GM19395 (cell line): Measurements from ENCODE around the gene ID4.

Source experiments
- ATAC-seq: cut with Tn5 transposase; IDR thresholded peaks from one replicate; pipeline ENCODE4 v1.9.1; 2021; ENCODE audit warnings: mild to moderate bottlenecking, moderate library complexity; ENCODE audit not compliant: unreplicated experiment

The ID4 gene, protein sequence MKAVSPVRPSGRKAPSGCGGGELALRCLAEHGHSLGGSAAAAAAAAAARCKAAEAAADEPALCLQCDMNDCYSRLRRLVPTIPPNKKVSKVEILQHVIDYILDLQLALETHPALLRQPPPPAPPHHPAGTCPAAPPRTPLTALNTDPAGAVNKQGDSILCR

DNA sequence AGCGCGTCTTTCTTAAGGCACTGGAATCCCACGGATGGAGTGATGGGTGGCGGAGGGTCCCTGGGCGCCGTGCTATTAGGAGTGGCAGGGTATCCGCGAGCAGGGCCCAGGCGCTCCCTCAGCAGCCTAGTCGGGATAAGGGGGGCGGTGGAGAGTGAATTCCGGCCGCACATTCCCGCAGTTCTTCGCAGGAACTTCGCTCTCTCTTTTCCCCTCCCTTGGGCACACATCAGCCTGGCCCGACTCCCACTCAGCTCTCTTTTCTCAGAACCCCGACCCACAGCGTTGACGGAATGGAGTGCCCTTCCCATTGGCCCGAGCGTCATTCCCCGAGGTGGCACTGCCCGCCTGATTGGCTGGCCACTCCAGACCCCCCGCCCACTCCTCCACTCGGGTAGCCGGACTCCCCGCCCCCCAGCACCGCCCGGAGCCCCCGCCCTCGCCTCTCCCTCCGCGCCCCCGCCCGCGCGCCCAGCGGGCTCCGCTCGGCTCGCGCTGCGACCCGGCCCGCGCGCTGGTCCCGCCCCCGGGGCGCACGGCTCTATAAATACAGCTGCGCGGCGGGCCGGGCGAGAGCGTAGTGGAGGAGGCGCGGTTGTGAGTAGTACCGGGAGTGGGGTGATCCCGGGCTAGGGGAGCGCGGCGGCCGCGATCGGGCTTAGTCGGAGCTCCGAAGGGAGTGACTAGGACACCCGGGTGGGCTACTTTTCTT, at the start of gene ID4:
Gene ID4, plus strand, starts transcription at position 572 of the 712 bp plus-strand sequence. CDS start 385 bp downstream, outside the sequence.
- ATAC-seq, result no peak

DNA sequence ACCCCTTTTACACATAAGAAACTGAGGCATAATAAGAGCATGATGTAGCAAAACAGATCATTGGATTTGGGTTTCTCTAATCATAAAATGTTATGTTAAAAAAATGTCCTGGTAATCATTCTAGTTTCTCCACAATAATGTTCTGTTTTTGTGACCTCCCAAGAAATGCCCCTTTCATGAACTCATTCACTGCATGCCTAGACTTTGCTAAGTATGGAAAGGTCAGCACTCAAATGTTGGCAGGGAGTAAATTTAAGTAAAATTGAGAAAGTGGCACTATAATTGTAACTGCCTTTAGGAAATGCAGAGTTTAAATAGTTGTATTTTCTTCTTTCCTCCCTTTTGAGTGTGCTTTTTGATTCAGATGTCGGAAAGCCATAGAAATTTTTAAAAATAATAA, 48.5 kb upstream of the ID4 start:
- ATAC-seq, result no peak

GRCh38 chr6:19789100-19789803, 47.9 kb upstream of the ID4 start:
- ATAC-seq, result no peak

DNA sequence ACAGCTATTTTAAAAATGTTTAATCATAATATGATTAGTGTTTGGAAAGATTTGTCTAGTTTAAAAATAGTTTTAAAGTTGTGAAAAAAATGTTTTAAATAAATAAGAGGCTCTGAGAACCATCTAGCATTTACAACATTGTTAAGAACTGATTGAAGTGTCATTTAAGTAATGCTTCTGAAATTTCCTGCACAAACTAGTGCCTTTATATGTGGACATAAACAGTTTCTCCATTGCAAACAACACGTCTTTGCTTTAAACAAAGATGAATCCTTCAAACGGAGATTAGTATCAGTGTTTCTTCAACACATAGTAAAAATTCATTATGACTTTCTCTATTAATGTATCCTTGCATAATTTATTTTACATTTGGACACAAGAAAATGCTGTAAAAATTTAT, 45.9 kb upstream of the ID4 start:
- no peak for ATAC-seq

DNA sequence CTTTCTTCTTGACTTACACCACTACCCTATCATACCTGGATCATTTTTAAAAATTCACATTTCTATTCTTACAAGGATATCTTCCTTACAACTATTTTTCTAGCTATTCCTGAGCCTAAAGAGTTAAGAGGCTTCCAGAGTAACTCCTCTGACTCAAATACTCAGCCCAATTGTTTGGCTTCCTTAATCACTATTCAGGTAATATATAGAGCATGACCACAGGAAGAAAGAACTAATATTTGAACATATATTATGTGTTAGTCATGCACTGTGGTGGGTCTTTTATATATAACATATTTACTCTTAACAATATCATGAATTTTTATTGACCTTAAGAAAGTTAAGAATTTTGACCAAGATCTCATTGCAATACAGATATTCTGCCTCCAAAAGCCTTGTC, 42.0 kb upstream of the ID4 start:
- no peak for ATAC-seq

DNA sequence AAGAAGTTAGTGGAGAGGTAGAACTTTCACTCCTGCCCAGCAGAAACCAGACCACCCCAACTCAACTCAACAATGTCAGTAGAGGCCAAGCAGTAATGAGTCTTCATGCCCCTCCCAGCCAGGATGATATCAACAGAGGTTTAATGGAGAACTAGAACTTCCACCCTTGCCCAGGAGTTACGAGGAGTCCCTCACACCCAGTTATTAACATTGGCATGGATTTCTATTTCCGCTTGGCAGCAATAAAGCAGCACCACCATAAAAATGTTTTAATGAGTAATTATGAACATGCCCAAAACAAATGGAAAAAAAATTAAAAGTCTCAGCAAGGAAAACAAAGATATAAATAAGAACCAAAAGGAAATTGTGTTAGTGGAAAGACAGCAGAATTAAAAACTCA, 40.7 kb upstream of the ID4 start:
- ATAC-seq, result no peak

DNA sequence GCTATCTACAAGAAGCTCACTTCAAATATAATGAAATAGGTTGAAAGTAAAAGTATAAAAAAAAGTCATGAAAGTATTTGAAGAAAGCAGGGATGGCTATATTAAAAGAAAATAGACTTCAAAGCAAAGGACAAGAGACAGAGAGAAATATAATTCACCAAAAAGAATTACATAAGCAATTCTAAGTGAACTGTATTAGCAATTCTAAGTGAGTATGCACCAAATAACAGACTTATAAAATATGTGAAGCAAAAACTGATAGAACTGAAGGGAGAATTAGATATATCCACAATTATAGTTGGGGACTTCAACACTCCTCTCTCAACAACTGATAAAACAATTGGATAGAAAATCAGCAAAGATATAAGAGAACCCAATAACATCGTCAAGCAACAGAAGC, 38.8 kb upstream of the ID4 start:
- ATAC-seq, result no peak

DNA sequence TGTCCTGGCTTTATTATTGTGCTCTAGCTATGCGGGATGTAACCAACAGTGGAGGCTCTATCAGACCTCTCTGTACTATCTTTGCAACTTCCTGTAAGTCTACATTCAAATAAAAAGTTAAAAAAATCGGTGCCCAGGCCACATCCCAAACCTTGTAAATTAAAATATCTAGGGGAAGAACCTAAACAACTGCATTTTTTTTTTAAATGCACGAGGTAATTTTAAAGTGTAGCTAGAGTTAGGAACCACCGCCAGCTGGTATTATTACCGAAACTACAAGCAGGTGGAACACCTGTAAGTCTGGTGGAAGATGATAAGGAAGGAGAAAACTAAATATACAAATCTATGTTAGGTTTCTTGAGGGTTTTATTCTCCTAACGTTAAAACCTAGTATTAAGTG, 34.5 kb upstream of the ID4 start:
- no peak for ATAC-seq

DNA sequence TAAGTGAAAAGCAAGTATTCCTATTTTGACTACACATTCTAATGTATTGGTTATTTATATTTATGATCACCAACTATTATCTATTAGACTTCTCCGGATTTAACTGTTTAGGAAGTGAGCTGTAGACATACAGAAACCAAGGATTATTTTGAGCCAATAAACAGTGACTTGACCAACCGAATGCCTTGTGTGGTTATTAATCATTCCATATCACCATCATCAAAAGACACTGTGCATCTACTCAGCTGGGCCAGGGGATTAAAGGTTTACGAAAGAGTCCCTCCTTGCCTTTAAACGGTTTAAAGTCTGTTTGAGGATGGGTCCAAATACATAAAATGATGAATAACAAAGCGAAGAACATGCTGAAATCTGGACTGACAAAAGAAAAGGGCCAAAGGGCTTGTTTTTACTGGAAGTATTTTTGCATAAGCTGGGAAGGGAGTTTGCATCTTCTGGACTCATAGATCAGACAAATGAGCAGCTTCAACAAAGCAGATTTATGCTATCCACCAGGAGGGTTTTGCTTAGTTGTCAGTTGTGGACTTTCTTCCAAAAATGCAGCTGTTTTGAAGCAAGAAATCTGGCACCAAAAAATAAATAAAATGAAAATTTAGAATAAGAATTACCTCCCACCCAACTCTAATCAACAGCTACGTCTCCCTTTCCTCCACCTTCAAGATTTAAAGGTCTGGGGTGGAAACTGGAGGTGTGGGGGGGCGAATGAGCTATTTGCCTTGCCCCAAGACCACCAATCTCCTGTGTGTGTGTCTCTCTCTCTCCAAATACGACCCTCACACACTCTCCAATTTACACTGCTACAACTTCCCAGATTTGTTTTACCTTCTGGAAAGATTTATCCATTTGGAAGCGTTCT, 33.6 kb upstream of the ID4 start:
- no peak for ATAC-seq

- ATAC-seq, result peak; percentile 99
Measured at GRCh38 chr6:19804205-19805128, 32.7 kb upstream of the ID4 start.

DNA sequence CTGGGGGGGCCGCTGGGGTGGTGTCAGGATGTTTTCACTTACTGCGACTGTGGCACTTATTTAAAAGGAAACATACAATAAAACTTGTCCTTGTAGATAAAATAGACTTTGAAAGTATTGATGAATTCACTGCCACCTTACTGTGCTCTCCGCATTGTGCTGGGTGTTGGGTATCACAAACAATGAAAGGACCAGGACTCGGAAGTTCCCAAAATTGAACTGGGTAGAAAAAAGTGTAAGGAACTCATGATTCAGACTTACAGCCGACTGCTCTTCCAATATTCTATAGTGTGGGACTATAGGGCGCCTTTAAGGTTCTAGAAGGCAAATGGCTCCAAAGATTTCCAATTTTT, 32.1 kb upstream of the ID4 start:
- no peak for ATAC-seq

DNA sequence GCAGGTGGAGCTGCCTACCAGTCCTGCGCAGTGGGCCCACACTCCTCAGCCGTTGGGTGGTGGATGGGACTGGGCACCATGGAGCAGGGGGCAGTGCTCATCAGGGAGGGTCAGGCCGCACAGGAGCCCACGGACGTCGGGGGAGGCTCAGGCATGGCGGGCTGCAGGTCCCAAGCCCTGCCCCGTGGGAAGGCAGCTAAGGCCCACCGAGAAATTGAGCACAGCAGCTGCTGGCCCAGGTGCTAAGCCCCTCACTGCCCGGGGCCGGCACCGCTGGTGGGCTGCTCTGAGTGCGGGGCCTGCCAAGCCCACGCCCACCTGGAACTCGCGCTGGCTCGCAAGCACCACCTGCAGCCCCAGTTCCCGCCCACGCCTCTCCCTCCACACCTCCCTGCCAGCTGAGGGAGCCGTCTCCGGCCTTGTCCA, 30.2 kb upstream of the ID4 start:
- no peak for ATAC-seq

DNA sequence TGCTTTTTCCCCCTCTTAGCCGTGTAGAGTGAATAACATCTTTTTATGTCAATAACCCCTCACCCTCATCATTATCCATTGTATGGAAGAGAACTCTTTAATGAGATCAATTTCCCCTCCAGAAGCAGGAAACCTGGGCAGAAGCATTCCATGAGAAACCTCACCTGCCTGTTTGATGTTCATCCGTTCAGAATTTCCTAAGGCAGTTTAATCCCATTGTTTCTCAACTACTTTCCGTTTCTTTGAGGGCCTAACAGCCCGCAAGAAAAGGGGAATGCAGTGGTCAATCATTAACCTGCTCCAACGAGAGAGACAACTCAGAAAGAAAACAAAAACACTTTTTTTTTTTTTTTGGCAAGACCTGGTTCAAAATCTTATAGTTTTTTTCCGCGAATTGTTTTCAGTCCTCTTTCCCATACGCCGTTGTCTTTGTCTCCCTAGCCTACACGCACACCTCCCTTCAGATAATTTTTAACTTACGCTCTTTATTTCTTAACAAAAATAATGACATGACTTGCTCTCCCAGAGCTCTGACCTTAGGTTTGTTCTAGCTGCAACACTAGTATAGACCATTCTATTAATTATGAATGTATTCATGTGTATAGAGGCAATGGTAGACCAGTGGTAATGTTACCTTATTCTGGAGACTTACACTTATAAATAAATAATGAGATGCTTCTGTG, 25.6 kb upstream of the ID4 start:
- ATAC-seq, result no peak

GRCh38 chr6:19812512-19813119, 24.6 kb upstream of the ID4 start:
- ATAC-seq, result no peak

DNA sequence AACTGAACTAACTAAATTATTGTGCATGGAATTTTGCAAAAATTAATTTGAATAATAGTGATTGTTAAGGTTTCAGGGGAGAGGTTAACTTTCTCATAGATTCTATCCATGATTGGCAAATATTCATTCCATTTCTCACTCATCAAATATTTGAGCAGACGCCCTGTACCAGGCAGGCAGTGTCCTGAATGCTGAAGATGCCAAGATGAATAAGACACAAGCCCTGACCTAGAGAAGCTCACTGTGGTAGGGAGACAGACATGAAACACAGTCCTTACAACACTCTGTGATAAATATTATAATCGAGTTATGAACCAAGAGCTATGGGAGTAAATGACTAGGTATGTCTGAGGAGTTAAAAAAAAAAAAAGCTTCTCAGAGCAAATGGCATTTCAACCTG, 18.4 kb upstream of the ID4 start:
- no peak for ATAC-seq

GRCh38 chr6:19824058-19824807, 12.9 kb upstream of the ID4 start:
- ATAC-seq, result no peak

GRCh38 chr6:19827247-19827646, 9.9 kb upstream of the ID4 start:
- no peak for ATAC-seq

DNA sequence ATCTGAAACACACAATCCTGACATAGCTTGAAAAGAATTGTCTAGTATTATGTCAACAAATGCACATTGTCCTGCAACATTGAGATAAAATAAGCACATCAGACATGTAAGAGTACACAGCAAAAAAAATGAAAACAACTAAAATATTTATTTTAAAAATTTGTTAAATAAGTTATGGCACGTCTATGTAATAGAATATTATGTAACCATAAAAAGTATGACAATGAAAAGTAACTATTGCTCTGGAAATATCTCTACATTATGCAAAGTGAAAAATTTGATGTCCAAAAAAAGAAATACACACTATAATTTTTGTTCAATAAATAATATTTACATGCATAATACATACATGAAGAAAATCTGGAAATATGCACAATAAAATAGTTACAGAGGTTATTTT, 9.3 kb upstream of the ID4 start:
- ATAC-seq, result no peak

GRCh38 chr6:19830171-19830570, 7.0 kb upstream of the ID4 start:
- ATAC-seq, result no peak
